HG02840 (cell line): Measurements from ENCODE around the gene NAA25.
A peak's percentile ranks its signal among the peaks of the same experiment; 100 is the strongest.
"Not testable (repeated sequence)": the region's sequence is repeated elsewhere in the genome, so short reads cannot be mapped to it uniquely, and the experiment has no call there.

Source experiments
- ATAC-seq: cut with Tn5 transposase; IDR thresholded peaks from one replicate; pipeline ENCODE4 v1.9.1; 2021; ENCODE audit warnings: mild to moderate bottlenecking, moderate library complexity, moderate number of reproducible peaks; ENCODE audit not compliant: unreplicated experiment, low FRiP score

NAA25 gene

GRCh38 chr12:112066566-112066965, 42.0 kb downstream of the NAA25 start:
- no peak for ATAC-seq

- no peak for ATAC-seq
Measured at GRCh38 chr12:112063273-112063672, 45.3 kb downstream of the NAA25 start.

DNA sequence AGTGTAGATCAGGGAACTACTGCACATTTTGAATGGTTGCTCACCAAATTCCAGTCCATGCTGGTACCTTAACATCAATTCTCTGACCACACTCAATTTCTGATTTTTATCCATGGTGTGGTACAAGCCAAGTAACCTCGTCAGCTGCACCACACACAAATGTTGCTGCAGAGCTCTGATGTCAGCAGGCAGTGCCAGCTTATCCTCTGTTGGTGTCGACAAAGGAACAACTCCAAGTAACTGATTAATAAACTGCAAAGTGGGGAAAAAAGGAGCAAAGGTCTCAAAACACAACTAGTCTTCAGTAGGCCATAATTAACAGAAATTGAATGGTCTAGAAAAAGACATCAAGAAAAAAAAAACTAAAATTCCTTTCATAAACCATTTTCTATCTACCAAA, 47.4 kb downstream of the NAA25 start:
- no peak for ATAC-seq

GRCh38 chr12:112049351-112049750, 59.2 kb downstream of the NAA25 start:
- ATAC-seq = no peak

GRCh38 chr12:112046003-112046402, 62.6 kb downstream of the NAA25 start:
- no peak for ATAC-seq

- not testable (repeated sequence) for ATAC-seq
Measured at GRCh38 chr12:112036614-112037013, 72.0 kb downstream of the NAA25 start.

DNA sequence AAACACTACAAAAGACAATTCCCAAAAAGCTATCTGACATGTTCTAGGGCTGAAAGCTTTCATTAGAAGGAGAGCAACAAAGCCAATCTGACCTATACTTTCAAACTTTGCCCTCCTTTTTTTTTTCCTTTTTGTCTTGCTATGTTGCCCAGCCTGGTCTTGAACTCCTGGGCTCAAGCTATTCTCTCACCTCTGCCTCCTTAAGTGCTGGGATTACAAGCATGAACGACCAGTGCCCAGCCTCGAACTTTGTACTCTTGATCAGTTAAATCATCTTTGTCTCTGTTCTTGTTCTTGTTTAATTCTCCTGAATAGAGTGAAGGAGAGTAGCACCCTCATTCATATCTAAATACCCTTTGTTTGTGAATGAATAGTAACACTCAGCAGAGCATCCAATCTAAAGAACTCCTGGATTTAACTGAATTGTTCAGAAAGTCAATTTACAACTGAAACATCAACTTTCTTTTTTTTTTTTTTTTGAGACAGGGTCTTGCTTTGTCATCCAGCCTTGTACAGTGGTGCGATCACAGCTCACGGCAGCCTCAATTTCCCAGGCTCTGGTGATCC, 73.3 kb downstream of the NAA25 start:
- no peak for ATAC-seq

DNA sequence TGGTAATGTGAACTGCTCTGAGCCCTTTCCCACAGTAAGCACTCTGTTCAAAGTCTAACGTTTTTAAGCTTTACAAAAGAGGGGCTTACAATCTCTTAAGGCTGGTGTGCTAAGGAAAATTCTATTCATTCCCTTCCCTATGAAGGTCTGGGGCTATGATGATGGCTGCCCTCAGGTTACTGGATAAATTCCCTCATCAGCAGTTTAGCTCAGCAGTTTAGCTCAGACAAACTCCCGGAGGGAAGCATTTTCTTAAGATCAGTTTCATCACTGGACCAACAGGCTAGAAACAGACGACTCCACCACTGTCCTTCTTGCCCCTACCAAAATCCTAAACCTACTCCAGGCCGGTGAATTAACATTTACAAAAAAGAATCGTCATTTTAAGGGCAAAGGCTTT, 76.3 kb downstream of the NAA25 start:
- ATAC-seq = no peak

- ATAC-seq = no peak
Measured at GRCh38 chr12:112031472-112031871, 77.1 kb downstream of the NAA25 start.

DNA sequence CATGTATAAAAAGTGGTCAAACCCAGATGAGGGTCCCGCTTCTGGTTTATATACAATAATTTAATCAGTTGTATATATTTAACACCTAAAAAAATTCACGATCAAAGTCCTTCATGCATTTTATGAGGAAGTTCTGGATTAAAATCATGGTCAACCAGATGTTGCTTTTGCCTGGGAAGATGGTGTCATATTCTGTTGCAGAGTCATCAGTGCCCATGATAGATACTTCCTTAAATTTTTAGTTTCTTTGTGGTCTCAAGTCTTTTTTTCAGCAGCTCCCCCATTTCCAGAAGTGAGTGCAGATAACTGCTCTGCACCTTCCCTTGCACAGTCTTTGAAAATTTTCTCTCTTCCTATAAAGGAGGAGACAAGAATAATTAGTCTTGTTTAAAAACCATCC, 79.3 kb downstream of the NAA25 start:
- ATAC-seq = no peak

- ATAC-seq = no peak
Measured at GRCh38 chr12:112025808-112026375, 82.7 kb downstream of the NAA25 start.

GRCh38 chr12:112023759-112024396, 84.7 kb downstream of the NAA25 start:
- no peak for ATAC-seq

GRCh38 chr12:112022241-112023016, 86.2 kb downstream of the NAA25 start:
- no peak for ATAC-seq

- no peak for ATAC-seq
Measured at GRCh38 chr12:112020947-112021457, 87.6 kb downstream of the NAA25 start.

- no peak for ATAC-seq
Measured at GRCh38 chr12:112018571-112019237, 89.9 kb downstream of the NAA25 start.

DNA sequence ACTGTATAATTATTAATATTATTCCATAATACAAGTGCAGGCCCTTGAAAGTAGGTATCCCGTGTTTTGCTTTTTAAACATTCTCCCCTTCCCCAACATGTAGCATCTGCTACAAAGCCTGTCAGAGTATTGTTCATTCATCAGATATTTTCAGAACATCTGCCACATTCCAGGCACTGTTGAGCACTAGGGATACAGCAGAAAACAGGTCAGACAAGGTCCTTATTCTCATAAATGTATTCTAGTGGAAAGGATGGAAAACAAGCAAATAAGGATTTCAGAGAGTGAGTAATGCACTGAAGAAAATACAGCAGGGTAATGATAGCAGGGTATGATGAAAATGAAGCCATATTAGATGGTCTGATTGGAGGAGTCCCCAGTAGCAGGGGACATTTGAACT, 91.5 kb downstream of the NAA25 start:
- ATAC-seq = no peak

- no peak for ATAC-seq
Measured at GRCh38 chr12:112015938-112016337, 92.6 kb downstream of the NAA25 start.

- peak; percentile 24 for ATAC-seq
Measured at GRCh38 chr12:112013601-112014402, 94.8 kb downstream of the NAA25 start.

DNA sequence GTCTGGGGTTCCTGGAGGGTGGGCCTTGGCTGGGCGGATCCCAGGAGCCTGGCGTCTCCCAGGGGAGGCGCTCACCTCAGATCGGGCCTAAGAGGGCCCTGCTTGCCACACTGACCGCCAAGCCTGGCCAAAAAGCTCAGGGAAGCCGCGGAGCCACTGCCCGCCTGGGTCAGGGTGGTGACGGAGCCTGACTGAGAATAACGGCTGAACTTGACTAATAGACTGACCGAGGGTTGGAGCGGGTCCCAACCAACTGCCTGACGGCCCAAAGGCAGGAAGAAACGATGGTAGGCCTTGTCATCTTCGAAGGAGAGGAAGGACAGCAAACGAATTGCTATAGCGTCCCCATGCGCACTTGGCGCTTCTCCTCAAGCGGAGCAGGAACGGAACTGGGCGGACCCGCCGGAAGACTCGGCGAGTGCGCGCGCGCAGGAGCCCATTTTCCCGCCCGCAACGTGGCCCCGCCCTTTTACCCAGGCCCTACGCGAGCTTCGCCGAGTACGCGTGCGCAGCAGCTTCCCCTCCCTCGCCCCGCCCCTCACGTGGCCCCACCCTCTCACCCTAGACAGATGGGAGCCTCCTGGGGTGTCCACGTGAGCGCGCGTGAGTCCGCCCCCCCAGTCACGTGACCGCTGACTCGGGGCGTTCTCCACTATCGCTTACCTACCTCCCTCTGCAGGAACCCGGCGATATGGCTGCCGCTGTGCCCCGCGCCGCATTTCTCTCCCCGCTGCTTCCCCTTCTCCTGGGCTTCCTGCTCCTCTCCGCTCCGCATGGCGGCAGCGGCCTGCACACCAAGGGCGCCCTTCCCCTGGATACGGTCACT, 95.6 kb downstream of the NAA25 start, which contains the start of the genes ERP29 and TMEM116:
Gene ERP29 (plus strand): TSS at position 652 of the 826 bp plus-strand sequence. CDS start 40 bp downstream, at position 692.
Gene TMEM116 (minus strand): TSS at position 391 of the 826 bp plus-strand sequence. CDS start 7,895 bp downstream, outside the sequence.
- ATAC-seq = peak; percentile 70
